ENCODE data around the gene HEATR9.

GRCh38 chr17:35907691-35908090 is 39.0 kb upstream of the HEATR9 start:
- TF ChIP-seq POLR2A (IDR thresholded peaks at IDR 0.05; ENCODE audit: extremely low read depth, insufficient read length) (no peak), MYC (IDR thresholded peaks at IDR 0.05; ENCODE audit: low read depth, low read length) (no peak)

Data from NB4 (cell line).